Fibroblast of villous mesenchyme (primary cell): ENCODE data around the gene UNCX. TPM values are rescaled to one million over a fixed set of nuclear protein-coding genes. Genes with fewer than 3 reads are reported as not detected.

Source experiments
- DNase-seq: peaks from one replicate; pipeline ENCODE4 v3.0.0-alpha.2; 2010; ENCODE audit warnings: low read depth
- H3K4me3 ChIP-seq: 2 replicates; pipeline ENCODE4 v1.5.1; 2011; ENCODE audit warnings: low read depth, mild to moderate bottlenecking, low read length
- total RNA-seq: library from RNA; depleted of rRNA; stranded (reverse); fragments of >200 nt; gene quantifications from 2 replicates; pipeline ENCODE4 v1.2.3, GENCODE V29; 2012
- TF ChIP-seq, protein P1 (sequence below): IDR thresholded peaks from 2 replicates; pipeline ENCODE4 v1.5.1; 2012; ENCODE audit warnings: low read depth, mild to moderate bottlenecking, low read length; ENCODE audit not compliant: insufficient read depth

UNCX gene
- total RNA-seq, 1 donor = not detected

DNA sequence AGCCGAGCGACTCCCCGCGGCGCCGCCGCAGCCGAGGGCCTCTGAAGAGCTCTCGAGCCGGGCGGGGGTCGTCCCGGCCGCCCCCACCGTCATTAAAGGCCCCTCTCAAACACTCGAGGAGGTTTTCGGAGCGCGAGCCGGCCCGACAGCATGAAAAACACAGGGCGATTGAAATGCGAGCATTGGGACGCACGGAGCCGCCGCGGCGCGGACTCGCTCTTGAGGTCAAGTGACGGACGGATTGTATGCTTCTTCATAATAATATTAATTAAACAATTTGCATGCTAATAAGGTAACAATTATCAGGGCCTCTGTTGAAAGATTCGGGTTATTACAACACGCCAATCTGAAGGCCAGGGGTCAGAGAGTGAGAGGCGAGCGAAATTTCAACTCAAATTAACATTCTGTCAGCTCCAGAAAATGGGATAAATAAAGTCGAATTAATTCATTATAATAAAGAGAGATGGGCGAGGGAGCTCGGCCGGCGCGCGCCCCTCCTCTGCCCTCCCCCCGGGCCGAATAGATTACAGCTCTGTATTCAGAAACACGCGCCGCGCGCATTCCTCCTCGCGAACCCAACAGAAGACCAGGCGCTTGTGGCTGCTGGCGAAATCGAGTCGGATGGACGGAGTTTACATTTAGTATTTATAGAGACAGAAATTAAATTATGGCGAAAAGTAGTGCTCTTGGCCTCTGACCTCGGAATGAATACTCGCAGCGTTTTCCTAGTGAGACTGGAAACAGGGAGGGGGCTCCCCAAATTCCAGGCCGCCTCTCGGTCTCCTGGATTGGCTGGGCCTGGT lies 2.1 kb upstream of the UNCX start:
- H3K4me3 ChIP-seq = no peak overlapping the region
- TF ChIP-seq, protein P1, sequence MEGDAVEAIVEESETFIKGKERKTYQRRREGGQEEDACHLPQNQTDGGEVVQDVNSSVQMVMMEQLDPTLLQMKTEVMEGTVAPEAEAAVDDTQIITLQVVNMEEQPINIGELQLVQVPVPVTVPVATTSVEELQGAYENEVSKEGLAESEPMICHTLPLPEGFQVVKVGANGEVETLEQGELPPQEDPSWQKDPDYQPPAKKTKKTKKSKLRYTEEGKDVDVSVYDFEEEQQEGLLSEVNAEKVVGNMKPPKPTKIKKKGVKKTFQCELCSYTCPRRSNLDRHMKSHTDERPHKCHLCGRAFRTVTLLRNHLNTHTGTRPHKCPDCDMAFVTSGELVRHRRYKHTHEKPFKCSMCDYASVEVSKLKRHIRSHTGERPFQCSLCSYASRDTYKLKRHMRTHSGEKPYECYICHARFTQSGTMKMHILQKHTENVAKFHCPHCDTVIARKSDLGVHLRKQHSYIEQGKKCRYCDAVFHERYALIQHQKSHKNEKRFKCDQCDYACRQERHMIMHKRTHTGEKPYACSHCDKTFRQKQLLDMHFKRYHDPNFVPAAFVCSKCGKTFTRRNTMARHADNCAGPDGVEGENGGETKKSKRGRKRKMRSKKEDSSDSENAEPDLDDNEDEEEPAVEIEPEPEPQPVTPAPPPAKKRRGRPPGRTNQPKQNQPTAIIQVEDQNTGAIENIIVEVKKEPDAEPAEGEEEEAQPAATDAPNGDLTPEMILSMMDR = no peak
- DNase-seq = no peak

DNA sequence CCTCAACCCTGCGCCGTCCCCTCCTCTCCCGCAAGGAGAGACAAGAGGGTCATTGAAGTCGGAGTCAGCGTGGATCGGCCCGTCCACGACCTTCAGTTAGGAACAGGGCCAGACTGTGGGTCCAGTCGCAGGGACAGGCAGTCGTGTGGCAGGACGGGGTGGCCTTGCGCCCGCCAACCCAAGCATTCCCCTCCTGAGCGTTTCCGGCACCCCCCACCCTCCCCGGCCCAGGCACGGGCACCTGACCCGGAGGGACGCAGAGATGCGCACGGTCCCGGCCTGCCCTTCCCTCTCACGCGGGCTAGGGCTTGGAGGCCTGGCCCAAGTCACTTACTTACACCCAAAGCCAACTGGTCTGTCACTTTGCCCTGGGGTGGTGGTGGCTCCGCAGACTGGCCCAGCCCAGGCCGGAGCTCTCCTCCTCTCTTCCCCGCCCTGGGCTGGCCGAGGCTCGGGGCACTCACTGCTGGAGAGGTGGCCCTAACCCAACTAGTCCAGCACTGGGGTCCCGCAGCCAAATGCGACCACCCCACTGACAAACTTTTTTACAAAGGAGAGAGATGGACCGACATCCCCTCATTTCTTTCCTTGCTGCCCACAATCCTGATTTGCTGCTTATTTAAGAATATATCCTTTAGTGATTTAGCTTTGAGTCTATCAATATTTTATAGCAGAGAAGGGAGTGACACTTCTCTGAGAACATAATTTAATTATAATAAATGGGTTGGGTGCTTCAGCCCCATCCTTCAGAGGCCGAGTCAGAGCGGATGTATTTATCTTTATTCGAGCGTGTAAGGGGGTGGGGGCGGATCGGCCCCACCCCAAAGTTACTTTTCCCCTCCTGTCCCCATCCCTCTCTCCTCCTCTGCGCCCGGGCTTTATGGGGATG lies 1.2 kb upstream of the UNCX start:
- no peak for DNase-seq
- H3K4me3 ChIP-seq = no peak overlapping the region
- TF ChIP-seq, protein P1 = no peak

DNA sequence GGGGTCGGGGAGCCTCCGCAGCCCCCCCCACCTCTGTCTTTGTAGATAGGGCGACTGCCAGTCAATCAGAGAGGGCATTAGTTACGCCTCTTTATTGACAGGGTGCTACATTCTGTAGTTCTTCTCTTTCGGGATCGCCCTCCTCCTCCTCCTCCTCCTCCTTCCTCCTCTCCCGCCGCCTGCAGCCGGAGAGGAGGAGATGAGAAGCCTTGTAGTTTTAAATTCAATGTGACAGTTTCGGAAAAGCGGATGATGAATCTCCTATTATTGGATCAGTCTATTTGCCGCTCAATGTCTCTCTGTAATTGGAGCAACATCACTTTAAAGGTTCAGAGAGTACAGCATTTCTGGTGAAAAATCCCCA lies 587 bp upstream of the UNCX start:
- no peak for DNase-seq
- H3K4me3 ChIP-seq = no peak overlapping the region
- TF ChIP-seq, protein P1 = no peak

DNA sequence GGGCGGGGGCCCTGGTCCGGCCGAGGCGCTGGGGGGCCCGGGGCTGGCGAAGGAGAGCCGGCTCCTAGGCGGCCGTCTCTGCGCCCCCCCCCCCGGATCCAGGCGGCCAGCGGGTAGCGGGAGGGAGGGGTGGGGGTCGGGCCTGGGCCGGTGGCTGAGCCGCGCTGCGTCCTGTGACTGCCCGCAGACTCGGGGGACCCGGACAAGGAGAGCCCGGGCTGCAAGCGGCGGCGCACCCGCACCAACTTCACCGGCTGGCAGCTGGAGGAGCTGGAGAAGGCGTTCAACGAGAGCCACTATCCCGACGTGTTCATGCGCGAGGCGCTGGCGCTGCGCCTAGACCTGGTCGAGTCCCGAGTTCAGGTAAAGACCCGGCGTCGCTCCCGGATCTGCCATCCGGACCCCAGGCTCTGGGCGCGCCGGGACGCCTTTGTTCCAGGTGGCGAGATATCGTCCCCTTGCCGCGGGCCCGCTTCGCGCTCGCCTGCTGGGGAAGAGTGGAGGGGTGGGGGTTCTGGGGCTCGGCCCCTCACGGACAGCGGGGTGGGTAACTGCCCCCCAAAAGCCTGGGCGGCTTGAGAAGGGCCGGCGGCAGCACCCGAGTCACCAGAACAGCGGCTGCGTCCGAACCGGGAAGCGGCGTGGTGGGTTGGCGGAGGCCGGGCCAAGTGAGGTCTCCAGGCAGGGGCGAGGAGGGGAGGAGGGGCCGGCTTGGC lies 819 bp downstream of the UNCX start:
- TF ChIP-seq, protein P1 = no peak
- H3K4me3 ChIP-seq = no peak overlapping the region
- DNase-seq = no peak

DNA sequence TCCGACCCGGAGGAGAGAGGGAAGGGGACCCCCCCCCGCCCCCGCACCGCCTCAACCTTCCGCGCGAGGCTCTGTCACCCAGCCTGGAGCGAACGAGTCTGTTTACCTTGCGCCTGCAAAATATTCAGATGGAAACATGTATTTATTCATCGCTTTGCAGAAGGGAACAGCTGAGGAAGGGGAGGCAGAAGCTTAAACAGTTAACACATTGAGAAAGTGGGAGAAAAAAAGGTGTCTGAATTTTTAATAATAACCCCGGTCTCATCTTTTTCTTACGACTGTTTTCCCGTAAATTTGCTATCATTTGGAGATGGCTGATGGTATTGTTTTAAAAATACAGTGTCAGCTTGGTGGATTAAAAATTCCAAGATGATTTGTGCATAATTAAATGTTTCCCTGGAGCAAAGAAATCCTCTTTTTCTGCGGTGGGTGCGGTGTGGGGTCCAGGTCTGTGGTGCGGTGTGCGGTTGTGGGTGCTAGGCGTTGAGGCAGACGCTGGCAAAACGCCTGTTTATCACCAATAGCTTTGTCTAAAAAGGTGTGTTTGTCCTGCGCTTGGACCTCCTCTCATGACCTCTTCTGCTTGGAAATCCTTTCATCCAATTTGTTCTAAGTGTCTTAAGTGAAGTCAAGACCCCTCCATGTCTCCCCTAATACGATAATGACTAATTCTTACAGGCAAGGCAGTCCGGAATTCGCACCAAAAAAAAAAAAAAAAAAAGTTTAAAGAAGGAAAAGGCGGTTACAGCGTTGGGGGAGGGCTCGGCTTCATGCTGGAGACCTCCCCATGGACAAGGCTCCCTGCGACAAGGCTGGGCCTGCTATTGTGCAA lies 1.6 kb downstream of the UNCX start:
- no peak for DNase-seq
- TF ChIP-seq, protein P1 = no peak
- H3K4me3 ChIP-seq = no peak overlapping the region
